HepG2 (cell line): ENCODE data around the gene PDRG1. TPM values are rescaled to one million over a fixed set of nuclear protein-coding genes. Genes with fewer than 3 reads are reported as not detected.

Experiments used
- ATF1 ChIP-seq: IDR thresholded peaks from 2 replicates; pipeline ENCODE4 v1.6.1; 2016; ENCODE audit warnings: mild to moderate bottlenecking, control low read depth
- ATF3 ChIP-seq: sonication (generic); formaldehyde crosslinking; IDR thresholded peaks from 2 replicates; pipeline ENCODE4 v1.4.0; 2020; ENCODE audit warnings: missing genetic modification reagents
- CEBPG ChIP-seq: IDR thresholded peaks from 2 replicates; pipeline ENCODE4 v1.6.1; 2016
- FOSL2 ChIP-seq: sonication (generic); formaldehyde crosslinking; IDR thresholded peaks from 2 replicates; pipeline ENCODE4 v1.4.0; 2020; ENCODE audit warnings: missing genetic modification reagents
- FOXJ3 ChIP-seq: sonication (generic); formaldehyde crosslinking; IDR thresholded peaks from 2 replicates; pipeline ENCODE4 v1.4.0; 2020; ENCODE audit warnings: missing genetic modification reagents, mild to moderate bottlenecking, borderline replicate concordance
- HOXA3 ChIP-seq: sonication (generic); formaldehyde crosslinking; IDR thresholded peaks from 2 replicates; pipeline ENCODE4 v1.5.0; 2020; ENCODE audit warnings: missing genetic modification reagents
- HOXA7 ChIP-seq: sonication (generic); formaldehyde crosslinking; IDR thresholded peaks from 2 replicates; pipeline ENCODE4 v1.8.1; 2022; ENCODE audit warnings: mild to moderate bottlenecking, missing genetic modification reagents, moderate library complexity
- ISL2 ChIP-seq: sonication (generic); formaldehyde crosslinking; IDR thresholded peaks from 2 replicates; pipeline ENCODE4 v1.5.0; 2020; ENCODE audit warnings: missing genetic modification reagents
- JUNB ChIP-seq: sonication (generic); formaldehyde crosslinking; IDR thresholded peaks from 2 replicates; pipeline ENCODE4 v1.8.0; 2022; ENCODE audit warnings: missing genetic modification reagents, mild to moderate bottlenecking, borderline replicate concordance
- NFIC ChIP-seq: IDR thresholded peaks from 2 replicates; pipeline ENCODE4 v1.6.1; 2012; ENCODE audit warnings: mild to moderate bottlenecking, low read length, inconsistent platforms
- PBX3 ChIP-seq: sonication (generic); formaldehyde crosslinking; IDR thresholded peaks from 2 replicates; pipeline ENCODE4 v1.8.1; 2023; ENCODE audit warnings: missing genetic modification reagents, inconsistent platforms, borderline replicate concordance
- PITX1 ChIP-seq: sonication (generic); formaldehyde crosslinking; IDR thresholded peaks from 2 replicates; pipeline ENCODE4 v1.5.1; 2020; ENCODE audit warnings: mild to moderate bottlenecking, missing genetic modification reagents
- RXRA ChIP-seq: sonication (generic); formaldehyde crosslinking; IDR thresholded peaks from 2 replicates; pipeline ENCODE4 v1.5.1; 2020; ENCODE audit warnings: missing genetic modification reagents
- SMARCC2 ChIP-seq: fragments of 450-650 bp; IDR thresholded peaks from 2 replicates; pipeline ENCODE4 v1.6.1; 2017; ENCODE audit warnings: antibody characterized with exemption, mild to moderate bottlenecking
- TAF1 ChIP-seq: sonication (generic); formaldehyde crosslinking; IDR thresholded peaks from 2 replicates; pipeline ENCODE4 v1.4.0; 2020; ENCODE audit warnings: missing genetic modification reagents
- TARDBP ChIP-seq: sonication (generic); formaldehyde crosslinking; IDR thresholded peaks from 2 replicates; pipeline ENCODE4 v1.8.0; 2022; ENCODE audit warnings: mild to moderate bottlenecking, missing genetic modification reagents
- TEAD2 ChIP-seq: sonication (generic); formaldehyde crosslinking; IDR thresholded peaks from 2 replicates; pipeline ENCODE4 v1.9.0; 2021; ENCODE audit warnings: missing genetic modification reagents
- TOPORS ChIP-seq: sonication (generic); formaldehyde crosslinking; IDR thresholded peaks from 2 replicates; pipeline ENCODE4 v1.8.0; 2023; ENCODE audit warnings: mild to moderate bottlenecking, missing genetic modification reagents
- TRIM24 ChIP-seq: sonication (generic); formaldehyde crosslinking; IDR thresholded peaks from 2 replicates; pipeline ENCODE4 v1.8.0; 2022; ENCODE audit warnings: mild to moderate bottlenecking, missing genetic modification reagents
- ZNF225 ChIP-seq: sonication (generic); formaldehyde crosslinking; IDR thresholded peaks from 2 replicates; pipeline ENCODE4 v1.4.0; 2020; ENCODE audit warnings: mild to moderate bottlenecking, missing genetic modification reagents
- ZNF556 ChIP-seq: sonication (generic); formaldehyde crosslinking; IDR thresholded peaks from 2 replicates; pipeline ENCODE4 v1.4.0; 2020; ENCODE audit warnings: mild to moderate bottlenecking, missing genetic modification reagents, borderline replicate concordance
- ZNF639 ChIP-seq: conservative IDR thresholded peaks from 2 replicates; pipeline ENCODE4 v1.6.1; 2018; ENCODE audit warnings: missing genetic modification reagents
- ZSCAN5A ChIP-seq: sonication (generic); formaldehyde crosslinking; IDR thresholded peaks from 2 replicates; pipeline ENCODE4 v1.8.0; 2022; ENCODE audit warnings: mild to moderate bottlenecking, missing genetic modification reagents, borderline replicate concordance
- polyA plus RNA-seq, 8 experiments: library from polyadenylated mRNA; depleted of rRNA in 3 of 8; stranded (reverse) in 7 of 8; unstranded in 1 of 8; fragments of >200 nt; fragmentation: Illumina TruSeq in 4 of 8; extraction: Trizol in 4 of 8; gene quantifications; 2 replicates each; pipeline versions ENCODE4 v1.2.1 to v1.2.3, GENCODE V29; 2011 to 2016; ENCODE audit warnings: low read depth in 4 of 8, missing spikeins in 1 of 8, mixed read lengths in 1 of 8; ENCODE audit not compliant: insufficient read depth in 1 of 8
- total RNA-seq, 5 experiments: library from RNA; depleted of rRNA; stranded (reverse); fragments of >200 nt; fragmentation: Illumina TruSeq; extraction: Trizol; gene quantifications; 2 replicates each; pipeline ENCODE4 v1.2.3, GENCODE V29; 2016; ENCODE audit warnings: low read depth in 1 of 5
- TF ChIP-seq, protein P1 (sequence below): sonication (generic); formaldehyde crosslinking; IDR thresholded peaks from 2 replicates; pipeline ENCODE4 v1.5.0; 2020; ENCODE audit warnings: missing genetic modification reagents, mild to moderate bottlenecking, borderline replicate concordance

PDRG1 gene
- total and polyA plus RNA-seq, 2 of the 13 experiments (the other 11 are each of a cell fraction or from before 2014, with no cell fraction given): 16.6 to 18.0 TPM

DNA sequence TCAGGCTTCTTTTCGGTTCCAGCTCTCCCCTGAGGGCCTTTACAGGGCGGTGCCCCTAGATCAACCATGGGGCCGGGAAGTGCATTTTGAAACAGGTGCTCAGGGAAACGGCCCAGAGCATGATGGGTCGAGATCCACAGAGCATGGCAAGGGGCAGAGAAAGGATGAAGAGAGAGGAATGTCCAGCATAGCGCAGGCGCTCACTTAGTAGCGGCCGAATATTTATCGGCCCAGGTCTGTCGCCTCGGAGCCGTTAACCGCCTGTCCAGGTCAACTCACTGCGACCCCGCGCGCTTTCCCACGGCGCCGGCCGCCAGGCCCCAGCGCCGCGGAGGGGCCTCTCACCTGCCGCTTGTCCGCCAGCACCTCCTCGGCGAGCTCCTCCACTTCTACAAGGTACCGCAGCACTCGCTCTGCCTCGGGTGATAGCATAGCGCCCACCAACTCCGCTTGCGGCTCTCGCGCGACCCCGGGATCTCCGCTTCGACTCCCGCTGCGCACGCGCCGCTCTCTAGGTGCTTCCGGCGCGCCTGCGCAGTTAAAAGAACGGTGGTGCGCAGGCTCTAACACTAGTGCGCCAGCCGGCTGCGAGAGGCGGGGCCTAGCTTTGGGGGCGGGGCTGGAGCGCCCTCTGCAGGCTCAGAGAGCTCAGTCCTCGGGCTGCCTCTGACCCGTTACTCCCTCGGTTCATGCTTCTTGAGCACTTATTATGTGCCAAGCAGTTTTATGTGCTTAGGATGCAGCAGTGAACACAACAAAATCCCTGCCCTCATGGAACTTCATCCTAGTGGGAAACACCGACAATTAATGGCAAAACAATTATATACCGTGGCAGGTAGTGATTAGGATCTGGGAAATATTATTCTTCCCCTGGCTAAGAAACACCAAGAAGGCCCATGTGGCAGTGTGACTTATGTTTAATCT is at the start of gene PDRG1 (continued):
- TF ChIP-seq JUNB (0 out of 2 replicates have a peak, but pooled peaks have one; percentile 25), RXRA (peak; percentile 74), ATF3 (CRISPR knock-in tag) (peak; percentile 29), NFIC (no peak), FOXJ3 (CRISPR knock-in tag) (peak; percentile 89), TOPORS (CRISPR knock-in tag) (peak; percentile 58), TEAD2 (CRISPR knock-in tag) (peak; percentile 61; the same call in 1 of the 2 replicates), SMARCC2 (no peak), TRIM24 (CRISPR knock-in tag) (no peak), PBX3 (no peak; the same call in 1 of the 2 replicates), HOXA3 (CRISPR knock-in tag) (peak; percentile 86), TAF1 (CRISPR knock-in tag) (peak; percentile 89), ZNF639 (peak; percentile 49; the same call in 1 of the 2 replicates), ZSCAN5A (CRISPR knock-in tag) (peak; percentile 44; the same call in 1 of the 2 replicates), HOXA7 (CRISPR knock-in tag) (no peak), FOSL2 (CRISPR knock-in tag) (peak; percentile 62), ZNF556 (CRISPR knock-in tag) (peak; percentile 72; the same call in 1 of the 2 replicates), CEBPG (CRISPR knock-in tag) (0 out of 2 replicates have a peak, but pooled peaks have one; percentile 12), TARDBP (0 out of 2 replicates have a peak, but pooled peaks have one; percentile 68), ZNF225 (CRISPR knock-in tag) (peak; percentile 96), ISL2 (peak; percentile 79), ATF1 (CRISPR knock-in tag) (no peak), PITX1 (CRISPR knock-in tag) (peak; percentile 41; the same call in 1 of the 2 replicates)
- TF ChIP-seq, protein P1, sequence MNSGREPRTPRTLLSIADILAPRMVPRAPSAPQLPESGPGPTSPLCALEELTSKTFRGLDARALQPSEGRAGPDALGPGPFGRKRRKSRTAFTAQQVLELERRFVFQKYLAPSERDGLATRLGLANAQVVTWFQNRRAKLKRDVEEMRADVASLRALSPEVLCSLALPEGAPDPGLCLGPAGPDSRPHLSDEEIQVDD (CRISPR knock-in tag): 0 out of 2 replicates have a peak, but pooled peaks have one; percentile 50
